PC-9 (cell line): ENCODE data around the gene NPIPB2. TPM values are rescaled to one million over a fixed set of nuclear protein-coding genes. Genes with fewer than 3 reads are reported as not detected.
"Not testable (repeated sequence)": the region's sequence is repeated elsewhere in the genome, so short reads cannot be mapped to it uniquely, and the experiment has no call there.

ENCODE experiments used
- BruUV-seq: library from RNA; stranded (reverse); fragments of 400-500 nt; replicated peaks from 2 replicates; lab custom pipeline; 2021; lab: Mats Ljungman, UMichigan
- CTCF ChIA-PET: fragments of 300-600 bp; sonication (Branson Sonifier 250); formaldehyde crosslinking; loops from one replicate; lab custom pipeline; 2022; ENCODE audit warnings: antibody characterized with exemption; lab: Charles Lee
- POLR2A ChIA-PET: fragments of 300-600 bp; sonication (Branson Sonifier 250); formaldehyde crosslinking; loops from one replicate; lab custom pipeline; 2022; ENCODE audit warnings: antibody characterized with exemption; ENCODE audit not compliant: unreplicated experiment; lab: Charles Lee
- DNase-seq, 2 experiments: peaks; one replicate each; pipeline versions ENCODE4 v3.0.0 to v3.0.0-alpha.2; 2015 to 2022; ENCODE audit warnings: mixed read lengths in 1 of 2
- H2AFZ ChIP-seq: fragments of 200-600 bp; sonication (generic); 2 replicates; pipeline ENCODE4 v1.8.1; 2017; ENCODE audit warnings: antibody characterized with exemption
- H3F3A ChIP-seq: fragments of 200-600 bp; sonication (generic); 2 replicates; pipeline ENCODE4 v1.8.1; 2017; ENCODE audit warnings: antibody characterized with exemption, mild to moderate bottlenecking, low read depth; ENCODE audit not compliant: insufficient read depth
- H3K27ac ChIP-seq: fragments of 200-600 bp; sonication (generic); 2 replicates; pipeline ENCODE4 v1.6.1; 2016; ENCODE audit warnings: mixed run types
- H3K27me3 ChIP-seq: fragments of 200-600 bp; sonication (generic); 2 replicates; pipeline ENCODE4 v1.6.1; 2016; ENCODE audit warnings: low read depth, mixed run types; ENCODE audit not compliant: insufficient read depth
- H3K36me3 ChIP-seq: fragments of 200-600 bp; sonication (generic); 2 replicates; pipeline ENCODE4 v1.6.1; 2016; ENCODE audit warnings: low read depth, mixed run types
- H3K4me1 ChIP-seq: fragments of 200-600 bp; sonication (generic); replicated peaks from 2 replicates; pipeline ENCODE4 v1.6.1; 2016; ENCODE audit warnings: mixed run types; ENCODE audit not compliant: insufficient read depth
- H3K4me2 ChIP-seq: fragments of 200-600 bp; sonication (generic); 2 replicates; pipeline ENCODE4 v1.6.1; 2017; ENCODE audit warnings: mixed run types
- H3K4me3 ChIP-seq: fragments of 200-600 bp; sonication (generic); 2 replicates; pipeline ENCODE4 v1.6.1; 2016; ENCODE audit warnings: mixed run types
- H3K79me2 ChIP-seq: fragments of 200-600 bp; sonication (generic); 2 replicates; pipeline ENCODE4 v1.6.1; 2017; ENCODE audit warnings: low read depth, mixed run types
- H3K9me2 ChIP-seq: fragments of 200-600 bp; sonication (generic); 2 replicates; pipeline ENCODE4 v1.8.1; 2017; ENCODE audit warnings: mild to moderate bottlenecking; ENCODE audit not compliant: insufficient read depth
- H3K9me3 ChIP-seq: fragments of 200-600 bp; sonication (generic); 2 replicates; pipeline ENCODE4 v1.8.1; 2016; ENCODE audit warnings: low read depth; ENCODE audit not compliant: insufficient read depth
- H4K20me1 ChIP-seq: fragments of 200-600 bp; sonication (generic); 2 replicates; pipeline ENCODE4 v1.8.1; 2017; ENCODE audit not compliant: insufficient read depth
- EZH2 ChIP-seq: fragments of 200-600 bp; sonication (generic); IDR thresholded peaks from 2 replicates; pipeline ENCODE4 v1.8.0; 2017; ENCODE audit warnings: antibody characterized with exemption, low read depth
- intact Hi-C: fragments of 100-400 bp; cut with micrococcal nuclease; formaldehyde crosslinking; loops from one replicate; pipeline ENCODE4 v1.10.0; 2022; ENCODE audit not compliant: unreplicated experiment
- total RNA-seq: library from RNA; stranded (reverse); gene quantifications from 2 replicates; pipeline ENCODE4 v1.2.3, GENCODE V29; 2021
- TF ChIP-seq, protein P1 (sequence below): fragments of 200-600 bp; sonication (generic); conservative IDR thresholded peaks from 2 replicates; pipeline ENCODE4 v1.6.1; 2017; ENCODE audit warnings: mixed run types, antibody characterized with exemption, mild to moderate bottlenecking, moderate library complexity

The NPIPB2 gene
- total RNA-seq, 1 experiment from 2014 or later = 43.3 TPM

DNA sequence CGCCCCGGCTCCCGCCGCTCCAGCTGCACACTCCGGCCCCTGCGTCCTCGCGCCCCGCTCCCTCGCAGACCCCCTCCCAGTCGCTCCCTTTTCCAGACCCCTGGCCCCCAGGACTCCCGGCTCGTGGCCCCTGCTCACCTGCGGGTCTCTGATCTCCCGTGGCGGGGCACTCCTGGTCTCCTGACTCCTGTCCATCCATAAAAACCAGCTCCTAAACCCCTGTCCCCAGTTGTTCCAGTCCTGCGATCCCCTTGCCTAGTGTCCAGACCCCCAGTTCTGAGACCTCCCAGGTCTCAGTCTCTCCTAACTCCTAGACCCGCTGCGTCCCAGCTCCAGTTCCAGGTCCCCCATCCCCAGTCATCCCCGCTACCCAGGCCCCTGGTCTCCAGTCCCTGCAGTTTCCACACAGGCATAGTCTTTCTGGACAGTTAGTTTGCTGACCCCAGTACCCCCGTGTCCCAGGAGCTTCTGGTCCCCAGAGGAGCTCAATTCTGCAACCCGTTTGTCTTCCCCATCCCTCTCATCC, 35.1 kb upstream of the NPIPB2 start:
- intact Hi-C loops = loop anchor here (2.0 to 5.0 kb wide), 3 partner anchors 50 to 85 kb away; partner anchors contain the start of gene GSPT1
- Histone ChIP-seq H3K27ac (no peak overlapping the region), H3K4me2 (peak overlapping the region; percentile 99), H3K9me2 (no peaks in the 10 kb centered on the region), H3F3A (peaks cover 3% of the 10 kb centered on the region; the same call in 1 of the 2 replicates), H3K4me3 (peak overlapping the region; percentile 93), H2AFZ (peak overlapping the region; percentile 98), H3K79me2 (peaks cover 31% of the 10 kb centered on the region), H3K27me3 (no peaks in the 10 kb centered on the region), H3K4me1 (peaks cover 19% of the 10 kb centered on the region; the same call in 1 of the 2 replicates), H4K20me1 (no peaks in the 10 kb centered on the region), H3K9me3 (no peaks in the 10 kb centered on the region), H3K36me3 (no peaks in the 10 kb centered on the region)
- TF ChIP-seq, protein P1, sequence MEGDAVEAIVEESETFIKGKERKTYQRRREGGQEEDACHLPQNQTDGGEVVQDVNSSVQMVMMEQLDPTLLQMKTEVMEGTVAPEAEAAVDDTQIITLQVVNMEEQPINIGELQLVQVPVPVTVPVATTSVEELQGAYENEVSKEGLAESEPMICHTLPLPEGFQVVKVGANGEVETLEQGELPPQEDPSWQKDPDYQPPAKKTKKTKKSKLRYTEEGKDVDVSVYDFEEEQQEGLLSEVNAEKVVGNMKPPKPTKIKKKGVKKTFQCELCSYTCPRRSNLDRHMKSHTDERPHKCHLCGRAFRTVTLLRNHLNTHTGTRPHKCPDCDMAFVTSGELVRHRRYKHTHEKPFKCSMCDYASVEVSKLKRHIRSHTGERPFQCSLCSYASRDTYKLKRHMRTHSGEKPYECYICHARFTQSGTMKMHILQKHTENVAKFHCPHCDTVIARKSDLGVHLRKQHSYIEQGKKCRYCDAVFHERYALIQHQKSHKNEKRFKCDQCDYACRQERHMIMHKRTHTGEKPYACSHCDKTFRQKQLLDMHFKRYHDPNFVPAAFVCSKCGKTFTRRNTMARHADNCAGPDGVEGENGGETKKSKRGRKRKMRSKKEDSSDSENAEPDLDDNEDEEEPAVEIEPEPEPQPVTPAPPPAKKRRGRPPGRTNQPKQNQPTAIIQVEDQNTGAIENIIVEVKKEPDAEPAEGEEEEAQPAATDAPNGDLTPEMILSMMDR = no peak
- no peak for TF ChIP-seq EZH2
- CTCF ChIA-PET = interaction anchor here (0.6 kb wide), 1 partner anchor 16 kb away, joined by 3 read pairs; no protein-coding TSS in a partner anchor
- no peak for DNase-seq
- no TSS peak for BruUV-seq
- POLR2A ChIA-PET = interaction anchor here (0.5 to 1.4 kb wide), 4 partner anchors 51 to 625 kb away, joined by 3 to 8 read pairs (median 4); no protein-coding TSS in a partner anchor

GRCh38 chr16:11973070-11973469, 31.2 kb upstream of the NPIPB2 start:
- H3K79me2 ChIP-seq = peaks cover 23% of the 10 kb centered on the region
- TF ChIP-seq EZH2 = no peak
- TF ChIP-seq, protein P1 = no peak
- POLR2A ChIA-PET = no interaction called here
- H3K27ac ChIP-seq = no peak overlapping the region
- no TSS peak for BruUV-seq
- peak; percentile 28 to 53 for DNase-seq
- no peak overlapping the region for H3K4me3 ChIP-seq
- H3F3A ChIP-seq = peaks cover 3% of the 10 kb centered on the region; the same call in 1 of the 2 replicates
- intact Hi-C loops = no loop called here
- no peaks in the 10 kb centered on the region for H4K20me1 ChIP-seq
- H3K27me3 ChIP-seq = no peaks in the 10 kb centered on the region
- no peaks in the 10 kb centered on the region for H3K9me3 ChIP-seq
- H3K4me2 ChIP-seq = no peak overlapping the region
- peaks cover 18% of the 10 kb centered on the region; the same call in 1 of the 2 replicates for H3K4me1 ChIP-seq
- H3K9me2 ChIP-seq = no peaks in the 10 kb centered on the region
- H3K36me3 ChIP-seq = no peaks in the 10 kb centered on the region
- CTCF ChIA-PET = interaction anchor here (0.5 to 0.6 kb wide), 2 partner anchors 10 to 21 kb away, joined by 3 to 4 read pairs; no protein-coding TSS in a partner anchor
- no peak overlapping the region for H2AFZ ChIP-seq

DNA sequence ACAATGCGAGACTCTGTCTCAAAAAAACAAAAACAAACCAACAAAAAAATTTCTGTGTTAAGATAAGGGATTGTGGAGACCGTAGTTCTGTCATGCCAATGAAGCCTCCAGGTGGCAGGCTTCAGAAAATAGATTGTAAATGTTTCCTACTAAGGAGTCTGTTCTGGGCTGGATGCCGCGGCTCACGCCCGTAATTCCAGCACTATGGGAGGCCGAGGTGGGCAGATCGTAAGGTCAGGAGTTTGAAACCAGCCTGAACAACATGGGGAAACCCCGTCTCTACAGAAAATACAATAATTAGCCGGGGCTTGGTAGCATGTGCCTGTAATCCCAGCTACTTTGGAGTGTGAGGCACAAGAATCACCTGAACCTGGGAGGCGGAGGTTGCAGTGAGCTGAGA, 30.3 kb upstream of the NPIPB2 start:
- BruUV-seq = no TSS peak
- intact Hi-C loops = no loop called here
- Histone ChIP-seq H3K9me2 (no peaks in the 10 kb centered on the region), H4K20me1 (no peaks in the 10 kb centered on the region), H3F3A (peaks cover 3% of the 10 kb centered on the region; the same call in 1 of the 2 replicates), H2AFZ (no peak overlapping the region), H3K36me3 (no peaks in the 10 kb centered on the region), H3K4me1 (peaks cover 11% of the 10 kb centered on the region; the same call in 1 of the 2 replicates), H3K27ac (no peak overlapping the region), H3K9me3 (no peaks in the 10 kb centered on the region), H3K27me3 (no peaks in the 10 kb centered on the region), H3K4me2 (no peak overlapping the region), H3K79me2 (peaks cover 21% of the 10 kb centered on the region), H3K4me3 (no peak overlapping the region)
- CTCF ChIA-PET = interaction anchor here (0.6 kb wide), 1 partner anchor 55 kb away, joined by 4 read pairs; no protein-coding TSS in a partner anchor
- TF ChIP-seq, protein P1 = no peak; the same call in 1 of the 2 replicates
- no peak for TF ChIP-seq EZH2
- no peak for DNase-seq
- POLR2A ChIA-PET = interaction anchor here (0.7 kb wide), 1 partner anchor 65 kb away, joined by 4 read pairs; no protein-coding TSS in a partner anchor

- not testable (repeated sequence) for H4K20me1 ChIP-seq, H3K79me2 ChIP-seq
Measured at GRCh38 chr16:11970292-11970691, 28.4 kb upstream of the NPIPB2 start.

More at GRCh38 chr16:11970292-11970691, 28.4 kb upstream of the NPIPB2 start:
- H2AFZ ChIP-seq, POLR2A ChIA-PET, BruUV-seq, H3K9me2 ChIP-seq, H3K4me1 ChIP-seq, CTCF ChIA-PET, intact Hi-C loops, H3K4me2 ChIP-seq, H3K27ac ChIP-seq, H3K27me3 ChIP-seq, H3K36me3 ChIP-seq, H3F3A ChIP-seq, H3K4me3 ChIP-seq, H3K9me3 ChIP-seq, DNase-seq: not testable (repeated sequence)
